GM18508 (cell line): ENCODE measurements around the gene SOBP.
"Not testable (repeated sequence)": the region's sequence is repeated elsewhere in the genome, so short reads cannot be mapped to it uniquely, and the experiment has no call there.

ENCODE experiments used
- ATAC-seq: cut with Tn5 transposase; IDR thresholded peaks from one replicate; pipeline ENCODE4 v1.9.1; 2021; ENCODE audit warnings: moderate number of reproducible peaks; ENCODE audit not compliant: insufficient read depth, unreplicated experiment

SOBP gene, protein sequence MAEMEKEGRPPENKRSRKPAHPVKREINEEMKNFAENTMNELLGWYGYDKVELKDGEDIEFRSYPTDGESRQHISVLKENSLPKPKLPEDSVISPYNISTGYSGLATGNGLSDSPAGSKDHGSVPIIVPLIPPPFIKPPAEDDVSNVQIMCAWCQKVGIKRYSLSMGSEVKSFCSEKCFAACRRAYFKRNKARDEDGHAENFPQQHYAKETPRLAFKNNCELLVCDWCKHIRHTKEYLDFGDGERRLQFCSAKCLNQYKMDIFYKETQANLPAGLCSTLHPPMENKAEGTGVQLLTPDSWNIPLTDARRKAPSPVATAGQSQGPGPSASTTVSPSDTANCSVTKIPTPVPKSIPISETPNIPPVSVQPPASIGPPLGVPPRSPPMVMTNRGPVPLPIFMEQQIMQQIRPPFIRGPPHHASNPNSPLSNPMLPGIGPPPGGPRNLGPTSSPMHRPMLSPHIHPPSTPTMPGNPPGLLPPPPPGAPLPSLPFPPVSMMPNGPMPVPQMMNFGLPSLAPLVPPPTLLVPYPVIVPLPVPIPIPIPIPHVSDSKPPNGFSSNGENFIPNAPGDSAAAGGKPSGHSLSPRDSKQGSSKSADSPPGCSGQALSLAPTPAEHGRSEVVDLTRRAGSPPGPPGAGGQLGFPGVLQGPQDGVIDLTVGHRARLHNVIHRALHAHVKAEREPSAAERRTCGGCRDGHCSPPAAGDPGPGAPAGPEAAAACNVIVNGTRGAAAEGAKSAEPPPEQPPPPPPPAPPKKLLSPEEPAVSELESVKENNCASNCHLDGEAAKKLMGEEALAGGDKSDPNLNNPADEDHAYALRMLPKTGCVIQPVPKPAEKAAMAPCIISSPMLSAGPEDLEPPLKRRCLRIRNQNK

DNA sequence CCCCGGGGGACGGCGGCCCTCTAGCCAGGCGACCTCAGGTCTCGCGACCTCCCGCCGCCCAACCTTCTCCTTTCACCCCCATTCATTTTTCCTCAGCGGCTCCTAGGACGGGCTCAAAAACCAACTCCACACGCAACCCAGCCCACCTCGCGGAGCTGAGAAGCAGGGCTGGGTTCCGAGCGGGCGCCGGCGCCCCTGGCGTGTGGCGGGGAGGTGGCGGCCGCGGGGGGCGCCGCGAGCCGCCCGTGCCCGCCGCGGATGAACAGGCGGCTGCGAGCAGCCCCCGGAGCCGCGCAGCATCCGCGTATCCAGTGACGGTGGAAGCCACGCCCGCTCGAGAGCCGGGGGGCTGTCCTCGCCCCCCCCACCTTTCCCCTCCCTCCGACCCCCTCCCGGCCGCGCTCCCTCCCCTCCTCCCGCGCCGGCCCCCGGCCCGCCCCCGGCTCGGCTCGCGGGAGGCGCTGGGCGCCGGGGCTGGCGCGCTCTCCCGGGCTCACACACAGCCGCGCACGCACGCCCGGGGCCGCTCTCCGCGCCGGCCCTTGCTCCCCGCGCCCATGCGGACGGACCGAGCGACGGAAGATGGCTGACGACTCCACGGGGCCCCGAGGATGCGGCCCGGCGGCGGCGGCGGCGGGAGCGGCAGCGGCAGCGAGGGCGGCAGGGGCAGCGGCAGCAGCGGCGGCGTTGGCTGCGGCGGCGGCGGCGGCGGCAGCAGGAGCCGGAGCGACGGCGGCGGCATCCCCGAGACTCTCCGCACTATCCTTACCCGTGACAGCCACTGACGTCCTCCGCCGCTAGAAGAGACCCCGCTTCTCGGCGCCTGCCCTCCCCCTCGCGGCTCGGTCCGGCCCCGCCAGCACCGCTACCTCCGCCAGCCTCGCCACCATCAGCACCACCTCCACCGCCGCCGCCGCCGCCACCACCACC is at the start of gene SOBP:
Gene SOBP, plus strand, starts transcription at position 482 of the 930 bp plus-strand sequence. CDS start 500 bp downstream, outside the sequence.
- no peak for ATAC-seq

DNA sequence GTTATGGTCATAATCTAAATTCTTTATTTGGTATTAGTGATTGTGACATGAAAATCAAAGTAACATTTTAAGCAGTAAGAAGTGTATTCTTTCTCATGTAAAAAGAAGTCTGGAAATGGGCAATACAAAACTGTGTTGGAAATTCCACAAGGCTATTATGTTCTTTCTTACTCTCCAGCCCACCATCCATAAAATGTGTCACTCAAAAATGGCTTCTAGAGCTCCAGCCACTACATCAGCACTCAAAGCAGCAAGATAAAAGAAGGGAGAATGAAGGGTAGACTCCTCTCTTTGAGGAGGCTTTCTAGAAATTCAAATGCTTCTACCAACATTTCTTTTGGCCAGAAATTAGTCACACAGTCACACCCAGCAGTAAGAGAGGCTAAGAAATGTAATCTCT is 49.0 kb upstream of the SOBP start:
- ATAC-seq, result no peak

DNA sequence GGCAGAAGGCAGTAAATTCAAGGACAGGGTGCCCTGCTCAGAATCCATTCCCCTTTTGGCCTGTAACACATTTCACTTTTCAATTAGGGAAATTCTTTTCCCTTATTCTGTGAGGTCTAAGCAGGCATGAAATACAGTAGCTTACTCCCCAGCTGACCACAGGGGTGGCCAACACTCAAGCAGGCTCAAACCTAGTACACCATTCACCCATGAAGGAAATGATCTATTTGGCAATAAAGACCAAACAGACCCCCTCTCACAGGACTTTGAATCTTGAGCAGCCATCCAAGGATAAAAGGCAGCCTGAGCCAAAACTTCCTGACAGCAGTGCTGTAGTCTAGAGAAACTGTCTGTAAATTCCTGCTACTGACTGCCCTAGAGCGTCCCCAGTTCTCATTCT is 48.2 kb upstream of the SOBP start:
- no peak for ATAC-seq

DNA sequence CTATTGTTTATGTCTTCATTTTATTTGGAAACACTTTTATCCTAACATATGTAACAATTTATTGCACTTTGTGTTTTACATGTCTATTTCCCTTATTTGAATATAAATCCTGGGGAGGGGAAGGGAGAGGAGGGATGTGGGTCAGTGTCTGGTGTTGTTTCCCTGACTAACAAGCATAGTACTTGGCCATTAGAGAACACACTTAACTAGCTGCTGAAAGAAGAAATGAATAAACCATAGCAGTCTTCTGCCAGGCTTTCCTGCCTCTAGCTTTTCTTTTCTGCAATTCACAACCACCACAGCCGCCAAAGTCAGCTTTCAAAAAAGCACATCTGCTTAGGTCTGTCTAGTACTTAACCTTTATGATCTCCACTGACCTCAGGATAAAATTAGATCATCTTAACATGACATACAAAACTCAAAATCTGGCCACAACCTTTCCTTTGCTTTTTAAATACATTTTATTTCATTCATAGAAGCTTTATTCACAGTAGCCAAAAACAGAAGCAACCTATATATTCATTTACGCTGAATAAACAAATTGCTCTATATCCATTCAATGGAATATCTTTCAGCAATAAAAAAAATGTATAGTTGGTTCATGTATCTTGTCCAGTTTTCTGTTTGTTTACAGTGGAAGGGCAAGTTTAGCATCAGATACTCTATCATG is 46.8 kb upstream of the SOBP start:
- no peak for ATAC-seq

DNA sequence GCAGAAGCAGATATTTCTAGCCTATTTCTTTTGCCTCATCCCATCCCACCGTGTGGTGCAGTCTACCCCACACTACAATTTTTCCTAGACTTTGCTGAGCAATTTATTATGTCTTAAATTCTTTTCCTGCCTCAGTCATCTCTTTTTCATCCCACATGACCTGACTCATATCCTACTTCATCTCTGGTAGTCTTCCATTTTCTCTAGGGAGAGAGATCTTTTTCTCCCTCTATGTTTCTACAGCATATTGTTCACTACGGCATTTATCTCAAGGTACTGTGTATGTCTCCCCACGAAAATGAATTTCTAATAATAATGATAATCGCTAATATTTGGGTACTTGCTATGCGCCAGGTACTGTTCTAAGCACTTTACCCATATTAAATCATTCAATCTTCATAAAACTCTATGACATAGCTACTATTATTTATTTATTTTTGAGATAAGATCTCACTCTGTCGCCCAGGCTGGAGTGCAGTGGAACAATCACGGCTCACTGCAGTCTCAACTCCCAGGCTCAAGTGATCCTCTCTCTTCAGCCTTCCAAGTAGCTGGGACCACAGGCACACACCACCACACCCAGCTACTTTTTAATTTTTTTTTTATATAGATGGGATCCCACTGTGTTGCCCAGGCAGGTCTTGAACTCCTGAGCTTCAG is 46.2 kb upstream of the SOBP start:
- no peak for ATAC-seq

DNA sequence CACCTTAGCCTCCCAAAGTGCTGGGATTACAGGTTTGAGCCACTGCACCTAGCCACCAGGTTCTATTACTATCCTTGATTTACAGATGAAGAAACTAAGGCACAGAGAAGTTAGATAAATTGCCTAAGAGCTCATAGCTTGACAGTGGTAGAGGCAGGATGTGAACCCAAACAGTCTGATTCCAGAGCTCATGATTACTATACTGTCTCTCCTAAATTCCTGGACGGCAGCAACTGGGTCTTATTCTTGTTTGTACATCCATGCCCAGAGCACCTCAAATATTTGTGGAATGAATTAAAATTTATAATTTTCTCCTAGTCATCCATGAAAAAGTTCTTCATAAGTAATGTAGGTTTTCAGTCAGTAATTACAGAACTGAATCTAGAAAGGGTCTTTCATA is 45.6 kb upstream of the SOBP start:
- ATAC-seq, result no peak

DNA sequence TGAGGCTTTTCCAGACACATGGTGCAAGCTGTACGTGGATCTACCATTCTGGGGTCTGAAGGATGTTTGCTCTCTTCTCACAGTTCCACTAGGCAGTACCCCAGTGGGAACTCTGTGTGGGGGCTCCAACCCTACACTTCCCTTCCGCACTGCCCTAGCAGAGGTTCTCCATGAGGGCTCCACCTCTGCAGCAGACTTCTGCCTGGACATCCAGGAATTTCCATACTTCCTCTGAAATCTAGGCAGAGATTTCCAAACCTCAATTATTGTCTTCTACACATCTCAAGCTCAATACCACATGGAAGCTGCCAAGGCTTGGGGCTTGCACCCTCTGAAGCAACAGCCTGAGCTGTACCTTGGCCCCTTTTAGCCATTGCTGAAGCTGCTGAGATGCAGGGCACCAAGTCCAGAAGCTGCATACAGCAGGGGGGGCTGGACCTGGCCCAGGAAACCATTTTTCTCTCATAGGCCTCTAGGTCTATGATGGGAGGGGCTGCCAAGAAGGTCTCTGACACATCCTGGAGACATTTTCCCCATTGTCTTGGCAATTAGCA is 42.2 kb upstream of the SOBP start:
- ATAC-seq, result no peak

DNA sequence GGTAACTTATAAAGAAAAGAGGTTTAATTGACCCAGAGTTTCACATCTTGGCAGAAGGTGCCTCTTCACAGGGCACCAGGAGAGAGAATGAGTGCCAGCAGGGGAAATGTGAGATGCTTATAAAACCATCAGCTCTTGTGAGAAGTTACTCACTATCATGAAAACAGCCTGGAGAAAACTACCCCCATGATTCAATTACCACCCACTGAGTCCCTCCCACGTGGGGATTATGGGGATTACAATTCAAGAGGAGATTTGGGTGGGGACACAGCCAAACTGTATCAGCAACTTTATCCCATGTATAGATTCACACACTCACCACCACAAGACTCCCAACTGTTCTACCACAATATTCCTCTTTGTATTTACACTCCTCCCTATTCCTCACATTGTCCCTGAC is 41.1 kb upstream of the SOBP start:
- ATAC-seq, result no peak

DNA sequence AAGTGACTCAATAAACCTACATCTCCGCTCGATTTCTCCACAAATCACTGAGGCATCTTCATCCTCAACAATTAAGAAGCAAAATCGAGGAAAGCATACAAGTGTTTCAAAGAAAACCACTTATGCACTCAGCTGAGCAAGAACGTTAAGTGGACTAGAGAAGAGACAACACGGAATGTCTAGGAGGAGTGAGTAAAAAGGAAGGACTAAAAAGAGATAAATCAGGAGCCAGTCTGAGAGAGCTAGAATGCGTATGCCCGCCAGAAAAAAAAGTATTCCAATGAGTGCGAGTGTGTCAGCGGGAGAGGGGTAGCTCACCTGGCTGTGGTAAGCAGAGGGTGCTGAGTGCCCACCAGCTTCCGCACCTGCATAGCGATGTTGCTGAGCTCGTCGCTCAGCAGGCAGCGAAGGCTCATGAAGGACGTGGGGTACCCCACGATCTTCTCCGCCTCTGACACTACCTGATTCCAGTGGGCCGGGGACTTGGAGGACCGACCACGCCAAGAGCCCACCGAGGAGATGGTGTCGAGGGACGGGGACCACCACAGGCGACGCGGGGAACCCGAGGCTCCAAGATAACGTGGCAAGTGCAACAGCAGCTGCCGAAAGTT is 31.1 kb upstream of the SOBP start:
- ATAC-seq, result no peak

DNA sequence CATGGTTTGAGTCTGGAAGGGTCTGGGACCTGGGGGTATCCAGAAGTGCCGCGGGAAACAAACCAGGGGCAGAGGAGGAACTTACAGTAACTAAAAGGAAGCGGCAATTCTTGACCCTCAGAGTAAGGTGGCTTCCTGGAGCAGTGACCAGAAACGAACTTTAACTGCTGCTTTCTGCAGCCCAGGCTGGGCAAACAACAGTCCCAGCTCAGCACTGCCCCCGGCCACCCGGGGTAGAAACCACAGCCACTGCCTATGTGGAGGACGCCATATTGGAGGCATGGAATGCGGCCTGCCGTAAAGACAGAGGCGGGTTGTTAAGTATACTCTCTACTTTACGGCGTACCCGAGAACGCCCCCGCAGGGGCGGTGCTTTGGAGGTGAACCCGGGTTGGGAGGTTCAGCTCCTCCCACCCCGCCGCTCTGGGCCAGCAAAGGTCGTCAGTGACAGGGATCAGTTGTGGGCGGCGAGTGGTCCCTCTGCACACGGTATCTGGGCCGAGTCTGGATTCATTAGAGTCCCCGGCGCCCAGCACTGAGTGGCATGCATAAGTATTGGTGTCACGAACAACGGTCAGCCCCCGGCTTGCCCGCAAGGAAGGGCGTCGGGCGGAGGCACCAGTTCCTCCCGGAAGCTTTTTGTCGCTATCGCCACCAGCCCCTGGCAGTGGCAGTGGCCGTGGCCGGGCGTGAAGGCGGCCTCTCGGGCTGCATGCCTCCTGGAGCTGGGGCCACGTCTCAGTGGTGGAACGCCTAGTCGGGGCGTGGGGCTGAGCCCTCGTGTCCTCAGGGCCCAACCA is 30.4 kb upstream of the SOBP start, which contains the start of gene PDSS2:
Gene PDSS2, minus strand, starts transcription at position 282 of the 800 bp plus-strand sequence. Its CDS starts 279 bp downstream, at position 3.
- peak; percentile 93 for ATAC-seq

DNA sequence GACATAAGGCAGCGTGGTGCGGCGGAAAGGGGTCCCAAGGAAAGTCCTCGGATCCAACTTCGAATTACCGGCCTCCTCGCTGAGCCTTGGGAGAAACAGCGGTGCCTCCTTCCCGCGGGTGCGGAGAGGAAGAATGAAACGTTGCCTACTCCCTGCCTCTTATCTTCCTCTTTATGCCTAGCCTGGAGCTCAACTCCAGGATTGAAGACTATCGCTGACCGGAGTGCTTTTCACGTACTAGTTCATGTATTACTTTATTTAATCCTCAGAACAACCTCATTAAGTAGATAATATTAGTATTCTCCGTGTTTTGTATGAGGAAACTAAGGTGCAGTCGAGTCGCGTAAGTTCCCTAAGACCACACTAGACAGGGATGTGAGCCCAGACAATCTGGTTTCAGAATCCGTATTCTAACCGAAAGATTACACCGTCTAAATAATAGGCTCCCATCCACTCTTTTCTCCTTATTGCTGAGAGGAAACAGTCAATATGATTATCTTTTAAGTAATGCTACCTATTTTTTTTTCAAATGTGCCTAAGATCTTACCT is 29.8 kb upstream of the SOBP start:
- no peak for ATAC-seq

DNA sequence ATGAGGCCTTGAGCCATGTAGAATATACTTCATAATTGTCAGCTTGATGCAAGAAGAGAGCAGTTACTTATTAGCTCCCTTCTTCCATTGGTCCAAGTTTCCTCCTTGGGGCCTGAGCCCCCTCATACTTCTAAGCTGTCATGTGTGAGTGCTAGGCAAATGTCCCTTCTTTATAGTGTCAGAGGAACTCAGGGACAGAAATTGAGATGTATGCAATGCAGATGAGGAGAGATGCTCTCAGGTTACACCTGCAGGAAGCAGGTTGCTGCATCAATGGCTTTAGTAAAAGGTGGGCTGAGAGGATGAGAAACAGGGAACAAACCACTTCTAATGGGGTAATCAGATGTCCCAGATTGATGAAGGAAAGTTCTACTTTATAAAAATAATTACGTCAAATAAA is 23.9 kb upstream of the SOBP start:
- no peak for ATAC-seq

DNA sequence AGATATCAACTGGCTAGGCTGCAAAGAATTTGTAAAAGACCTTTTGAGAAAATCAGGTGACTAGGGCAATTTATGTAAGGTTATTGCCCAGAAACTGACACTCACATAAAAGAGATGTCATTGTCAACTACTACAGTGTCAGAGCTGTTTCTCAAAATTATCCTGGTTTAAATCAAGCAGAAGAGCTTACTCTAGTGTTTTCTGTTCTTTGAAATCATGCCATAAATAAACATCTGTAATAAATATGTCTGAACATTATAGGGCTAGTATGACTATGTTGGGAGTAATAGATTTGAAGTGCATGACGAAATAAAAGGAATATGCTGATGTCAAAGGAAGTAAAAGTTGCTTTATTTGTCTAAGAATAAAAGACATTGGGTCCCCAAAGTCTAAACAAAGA is 19.6 kb upstream of the SOBP start:
- no peak for ATAC-seq

DNA sequence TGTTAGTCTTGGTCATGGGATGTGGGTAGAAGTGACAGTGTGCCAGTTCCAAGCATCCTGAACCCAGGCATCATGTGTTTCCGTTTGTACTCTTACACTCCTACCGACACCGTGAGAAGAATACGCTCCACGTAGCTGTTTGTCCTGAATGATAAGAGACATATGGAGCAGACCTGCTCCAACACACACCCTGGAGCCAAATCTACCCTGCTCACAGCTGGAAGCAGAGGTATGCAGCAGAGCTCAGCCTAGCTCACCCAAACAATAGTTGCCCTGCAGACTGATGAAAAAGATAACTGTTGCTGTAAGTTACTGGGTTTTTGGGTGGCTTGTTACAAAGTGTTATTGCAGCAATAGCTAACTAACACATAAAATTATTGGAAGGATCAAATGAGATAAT is 16.3 kb upstream of the SOBP start:
- ATAC-seq, result no peak

DNA sequence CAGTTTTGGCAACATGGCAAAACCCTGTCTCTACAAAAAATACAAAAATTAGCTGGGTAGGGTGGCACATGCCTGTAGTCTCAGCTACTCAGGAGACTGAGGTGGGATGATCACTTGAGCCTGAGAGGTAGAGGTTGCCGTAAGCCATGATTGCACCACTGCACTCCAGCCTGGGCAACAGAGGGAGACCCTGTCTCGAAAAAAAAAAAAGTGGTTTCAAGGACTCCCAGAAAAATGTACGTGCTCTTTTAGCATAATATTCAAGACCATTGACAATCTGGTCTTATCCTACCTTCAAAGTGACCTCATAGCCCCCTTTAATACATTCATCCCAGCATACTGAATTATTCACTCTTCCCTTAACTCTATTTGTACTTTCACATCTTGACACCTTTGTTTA is 14.6 kb upstream of the SOBP start:
- ATAC-seq, result not testable (repeated sequence)

DNA sequence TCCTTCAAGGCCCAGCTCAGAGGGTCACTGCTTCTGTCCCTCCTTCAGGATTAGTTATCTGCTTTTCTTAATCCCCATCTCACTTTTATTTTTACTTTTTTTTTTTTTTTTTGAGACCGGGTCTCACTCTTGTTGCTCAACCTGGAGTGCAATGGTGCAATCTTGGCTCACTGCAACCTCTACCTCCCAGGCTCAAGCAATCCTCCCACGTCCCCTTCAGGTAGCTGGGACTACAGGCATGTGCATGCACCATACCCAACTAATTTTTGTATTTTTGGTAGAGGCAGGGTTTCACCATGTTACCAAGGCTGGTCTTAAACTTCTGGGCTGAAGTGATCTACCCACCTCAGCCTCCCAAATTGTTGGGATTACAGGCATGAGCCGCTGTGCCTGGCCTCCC is 14.1 kb upstream of the SOBP start:
- ATAC-seq, result not testable (repeated sequence)

DNA sequence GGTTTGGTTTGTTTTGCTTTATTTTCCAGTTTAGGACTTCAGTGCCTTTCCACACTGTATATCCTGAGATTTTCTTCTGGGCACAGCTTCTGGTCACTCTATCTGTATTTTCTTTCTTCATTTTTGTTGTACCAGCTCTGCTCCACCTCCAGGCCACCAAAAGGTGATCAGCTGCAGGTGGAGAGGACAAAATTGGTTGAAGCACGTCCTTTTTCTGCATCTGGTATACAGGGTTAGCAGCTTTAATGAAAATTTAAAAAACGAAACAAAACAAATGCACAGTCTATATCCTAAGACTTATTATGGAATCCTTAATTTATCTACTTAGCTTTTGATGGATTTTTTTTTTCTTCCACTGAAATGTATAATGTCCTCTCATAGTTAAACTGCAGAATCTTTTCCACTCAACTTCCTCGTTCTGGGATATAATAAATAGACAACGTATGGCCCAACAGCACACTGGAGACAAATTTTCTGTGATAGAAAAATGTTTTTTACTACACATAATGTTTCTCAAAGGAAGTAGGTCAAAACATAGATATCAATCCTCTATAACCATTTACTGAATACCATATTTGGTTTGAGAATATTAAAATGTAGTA is 10.7 kb upstream of the SOBP start:
- no peak for ATAC-seq
